HG02759 (cell line): ENCODE results near the gene TRPM2.
"Not testable (repeated sequence)": the region's sequence is repeated elsewhere in the genome, so short reads cannot be mapped to it uniquely, and the experiment has no call there.

Source experiments
- ATAC-seq: cut with Tn5 transposase; IDR thresholded peaks from one replicate; pipeline ENCODE4 v1.9.1; 2021; ENCODE audit warnings: mild to moderate bottlenecking, moderate library complexity; ENCODE audit not compliant: unreplicated experiment

TRPM2 gene

GRCh38 chr21:44351535-44352252, 1.7 kb upstream of the TRPM2 start:
- no peak for ATAC-seq

- ATAC-seq: no peak
These were observed 1.1 kb upstream of the TRPM2 start for GRCh38 chr21:44352253-44352860.

GRCh38 chr21:44354001-44354405, 582 bp downstream of the TRPM2 start:
- no peak for ATAC-seq

- ATAC-seq: no peak
These were observed 1.7 kb downstream of the TRPM2 start for GRCh38 chr21:44354775-44355771.

- ATAC-seq: no peak
These were observed 2.7 kb downstream of the TRPM2 start for GRCh38 chr21:44356160-44356559.

- no peak for ATAC-seq
These were observed 3.2 kb downstream of the TRPM2 start for GRCh38 chr21:44356636-44357035.

- no peak for ATAC-seq
These were observed 3.8 kb downstream of the TRPM2 start for GRCh38 chr21:44357064-44357837.

GRCh38 chr21:44359396-44359795, 6.0 kb downstream of the TRPM2 start:
- no peak for ATAC-seq

GRCh38 chr21:44360159-44360558, 6.7 kb downstream of the TRPM2 start:
- no peak for ATAC-seq

GRCh38 chr21:44361903-44362302, 8.5 kb downstream of the TRPM2 start:
- ATAC-seq: not testable (repeated sequence)

- ATAC-seq: no peak
These were observed 9.9 kb downstream of the TRPM2 start for GRCh38 chr21:44363278-44363677.

- no peak for ATAC-seq
These were observed 11.0 kb downstream of the TRPM2 start for GRCh38 chr21:44364151-44365053.

- no peak for ATAC-seq
These were observed 12.0 kb downstream of the TRPM2 start for GRCh38 chr21:44365251-44365966.

GRCh38 chr21:44365967-44366585, 12.7 kb downstream of the TRPM2 start:
- ATAC-seq: no peak

GRCh38 chr21:44366586-44367211, 13.3 kb downstream of the TRPM2 start:
- ATAC-seq: no peak

GRCh38 chr21:44368711-44369446, 15.5 kb downstream of the TRPM2 start:
- ATAC-seq: no peak

GRCh38 chr21:44370027-44370735, 16.8 kb downstream of the TRPM2 start:
- ATAC-seq: no peak
